SK-N-DZ (cell line): Measurements from ENCODE around the gene AQP1.
A peak's percentile ranks its signal among the peaks of the same experiment; 100 is the strongest.

Experiments used
- DNase-seq: peaks from one replicate; pipeline ENCODE4 v3.0.0-alpha.2; 2015; ENCODE audit warnings: low spot score

The AQP1 gene

GRCh38 chr7:30934732-30935568 is 23.3 kb downstream of the AQP1 start:
- no peak for DNase-seq

GRCh38 chr7:30935569-30935877 is 23.9 kb downstream of the AQP1 start:
- DNase-seq: no peak

- DNase-seq: no peak
Observed at GRCh38 chr7:30936650-30937245, 25.1 kb downstream of the AQP1 start.

- DNase-seq: no peak
Observed at GRCh38 chr7:30937416-30937815, 25.8 kb downstream of the AQP1 start.

DNA sequence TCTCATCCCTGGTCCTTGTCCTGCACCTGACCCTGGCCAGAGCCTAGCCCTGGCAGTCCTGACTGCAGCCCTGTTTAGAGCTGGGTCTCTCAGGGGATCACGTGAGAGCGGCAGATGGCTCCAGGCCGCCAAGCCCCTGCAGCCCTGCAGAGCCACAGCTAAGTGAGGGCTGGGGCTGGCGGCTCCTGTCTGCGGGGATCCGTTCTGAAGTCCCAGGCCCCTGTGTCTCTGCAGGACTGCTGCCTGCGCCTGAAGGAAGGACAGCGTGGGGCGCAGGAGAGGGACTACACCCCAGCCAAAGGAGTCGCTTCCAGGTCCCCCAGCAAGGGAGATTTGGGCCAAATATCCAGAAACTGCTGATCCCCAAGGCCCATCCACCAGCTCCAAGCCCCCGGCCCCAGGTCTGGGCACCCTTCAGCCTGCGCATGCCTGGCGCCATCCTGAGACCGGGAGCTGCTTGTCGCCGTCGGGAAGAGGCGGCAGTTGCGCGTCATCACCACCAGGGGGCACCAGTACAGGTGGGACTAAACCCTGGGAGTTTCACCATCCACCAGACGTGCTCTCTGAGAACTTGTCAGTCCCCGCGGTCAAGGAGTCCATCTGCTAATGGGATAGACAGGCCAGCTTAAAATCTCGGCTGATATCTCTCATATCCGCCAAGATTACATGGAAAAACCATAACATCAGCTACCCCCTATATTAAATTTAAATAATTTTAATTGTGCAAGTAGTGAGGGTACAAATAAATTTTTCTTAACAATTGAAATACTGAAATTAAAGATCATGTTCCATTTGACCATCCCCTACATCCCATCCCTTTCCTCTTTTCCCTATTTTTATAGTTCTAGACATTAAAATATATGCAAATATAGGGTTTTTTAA is 27.0 kb downstream of the AQP1 start:
- peak; percentile 95 for DNase-seq

- no peak for DNase-seq
Observed at GRCh38 chr7:30941582-30942323, 30.1 kb downstream of the AQP1 start.

DNA sequence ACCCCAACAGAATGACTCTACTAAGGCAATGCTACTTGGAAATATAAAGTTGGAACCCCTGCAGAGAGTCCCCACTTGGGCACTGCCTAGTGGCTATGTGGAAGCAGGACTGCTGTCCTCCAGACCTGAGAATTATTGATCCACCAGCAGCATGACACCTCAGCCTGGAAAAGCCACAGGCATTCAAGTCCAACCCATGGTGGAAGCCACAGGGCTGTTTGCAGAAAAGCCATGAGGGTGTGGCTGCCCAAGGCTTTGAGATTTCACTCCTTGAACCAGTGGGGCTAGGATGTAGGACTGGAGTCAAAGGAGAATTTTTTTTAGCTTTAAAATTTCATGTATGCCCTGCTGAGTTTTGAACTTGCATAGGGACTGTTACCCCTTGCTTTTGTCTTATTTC is 38.5 kb downstream of the AQP1 start:
- no peak for DNase-seq

DNA sequence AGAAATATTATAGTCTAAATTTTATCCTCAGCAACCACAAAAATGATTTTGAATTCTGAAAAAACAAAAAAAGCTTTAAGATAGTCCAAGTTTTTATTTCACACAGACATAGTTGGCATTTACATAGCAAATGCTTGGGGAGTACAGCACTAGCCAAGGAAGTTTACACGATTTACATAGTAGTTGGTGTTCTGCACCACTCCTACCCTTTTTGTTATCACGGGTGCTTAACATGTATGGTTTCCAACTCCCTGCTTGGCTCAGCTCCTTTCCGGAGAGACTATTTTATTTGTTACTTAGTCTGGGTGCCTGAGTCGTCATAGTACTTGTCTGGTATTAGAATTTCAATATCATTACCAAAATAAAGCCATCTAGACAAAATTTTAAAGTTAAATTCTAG is 43.3 kb downstream of the AQP1 start:
- no peak for DNase-seq

DNA sequence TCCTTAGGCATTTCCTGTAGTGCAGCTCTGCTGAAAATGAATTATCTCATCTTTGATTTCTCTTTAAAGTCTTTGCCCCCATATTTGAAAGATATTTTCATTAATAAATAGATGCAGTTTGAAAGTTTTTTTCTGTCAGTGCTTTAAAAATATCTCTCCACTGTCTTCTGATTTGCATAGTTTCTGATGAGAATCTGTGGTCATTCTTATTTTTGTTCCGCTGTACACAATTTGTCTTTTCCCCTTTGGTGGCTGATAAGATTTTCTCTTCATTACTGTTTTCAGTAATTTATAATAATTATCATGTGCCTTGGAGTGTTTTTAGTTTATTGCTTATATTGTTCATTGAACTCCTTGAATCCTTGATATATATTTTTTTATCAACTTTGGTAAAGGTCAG is 45.1 kb downstream of the AQP1 start:
- no peak for DNase-seq

DNA sequence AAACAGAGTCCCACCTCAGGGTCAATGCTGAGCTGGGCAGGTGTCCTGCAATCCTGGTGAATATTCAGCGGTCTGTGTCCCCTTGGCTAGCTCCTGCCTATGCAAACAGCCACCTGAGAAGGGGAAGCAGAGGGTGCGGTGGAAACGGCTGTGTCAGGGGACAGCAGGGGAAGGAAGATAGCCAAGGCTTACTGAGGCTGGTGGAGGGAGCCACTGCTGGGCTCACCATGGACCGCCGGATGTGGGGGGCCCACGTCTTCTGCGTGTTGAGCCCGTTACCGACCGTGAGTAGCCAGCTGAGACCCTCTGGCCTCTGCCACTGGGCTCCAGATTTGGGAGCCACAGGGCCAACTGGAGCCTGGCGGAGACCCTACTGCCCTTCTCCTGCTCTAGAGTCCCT is 52.2 kb downstream of the AQP1 start, which contains the start of gene GHRHR:
Gene GHRHR, plus strand, starts transcription at position 112 of the 400 bp plus-strand sequence. Its CDS starts 116 bp downstream, at position 228.
- no peak for DNase-seq

DNA sequence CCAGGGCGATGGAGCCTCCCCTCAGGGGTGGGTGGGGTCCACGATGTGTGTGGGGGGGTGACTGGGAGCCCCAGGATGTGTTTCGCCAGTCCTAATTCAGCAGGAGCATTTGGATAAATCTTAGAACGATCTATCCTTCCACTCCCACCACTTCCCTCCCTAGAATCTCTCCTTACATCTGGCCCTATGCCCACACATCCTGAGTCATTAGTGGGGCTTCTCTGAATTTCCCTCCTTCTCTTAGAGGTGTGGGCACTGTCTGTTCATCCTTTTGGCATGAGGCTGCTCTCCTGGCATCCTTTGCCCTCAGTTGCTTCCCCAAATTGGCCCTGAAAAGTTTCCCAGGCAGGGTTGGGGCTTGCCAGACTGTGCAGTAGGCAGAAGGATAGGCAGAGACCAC is 53.7 kb downstream of the AQP1 start:
- no peak for DNase-seq

DNA sequence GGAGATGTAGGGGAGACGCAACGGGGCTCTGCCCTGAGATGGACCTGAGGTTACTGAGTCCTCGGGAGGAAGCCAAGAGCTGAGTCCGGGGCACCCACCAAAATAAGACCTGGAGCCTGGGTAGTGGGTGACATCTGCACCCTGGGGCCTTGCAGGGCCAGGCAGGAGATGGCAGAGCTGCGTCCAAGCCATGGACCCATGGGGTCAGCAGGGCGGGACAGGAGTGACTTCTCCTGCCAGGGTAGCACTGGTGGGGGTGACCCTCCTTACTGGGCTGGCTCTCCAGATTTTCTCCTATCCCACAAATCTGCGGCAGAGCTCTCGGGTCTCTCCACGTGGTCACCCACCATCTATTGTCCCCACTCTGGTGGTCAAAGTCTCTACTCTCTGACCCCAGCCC is 54.2 kb downstream of the AQP1 start:
- DNase-seq: no peak

- no peak for DNase-seq
Observed at GRCh38 chr7:30968294-30968693, 56.6 kb downstream of the AQP1 start.

DNA sequence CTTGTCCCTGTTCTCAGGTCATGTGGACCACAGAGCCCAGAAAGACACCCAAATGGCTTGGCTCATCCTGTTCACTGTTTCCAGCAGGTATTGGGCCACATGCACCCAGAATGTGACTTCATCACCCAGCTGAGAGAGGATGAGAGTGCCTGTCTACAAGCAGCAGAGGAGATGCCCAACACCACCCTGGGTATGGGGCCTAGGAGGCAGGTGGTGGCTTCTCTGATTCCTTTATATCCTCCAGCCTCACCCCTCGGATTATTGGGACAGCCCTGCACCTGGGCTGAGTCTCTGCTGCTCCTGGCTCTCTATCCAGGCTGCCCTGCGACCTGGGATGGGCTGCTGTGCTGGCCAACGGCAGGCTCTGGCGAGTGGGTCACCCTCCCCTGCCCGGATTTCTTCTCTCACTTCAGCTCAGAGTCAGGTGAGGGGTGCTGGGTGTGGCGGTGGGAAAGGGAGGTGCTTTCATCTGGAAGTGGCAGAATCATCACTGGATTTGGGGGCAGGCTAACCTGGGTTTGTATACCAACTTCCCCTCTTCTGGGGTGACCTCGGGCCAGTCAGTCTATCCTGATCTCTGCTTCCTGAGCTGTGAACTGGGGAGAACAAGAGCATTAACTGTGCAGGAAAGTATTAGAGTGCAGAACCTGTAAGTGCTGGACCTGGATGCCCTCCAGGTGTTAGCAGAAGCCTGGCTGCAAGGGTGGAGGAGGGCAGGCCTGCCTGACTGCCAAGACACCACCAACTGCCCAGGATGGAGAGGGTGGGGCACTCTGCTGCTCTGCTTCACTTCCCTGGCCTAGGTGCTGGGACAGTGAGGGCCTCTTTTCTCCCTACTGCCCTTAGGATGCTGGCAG is 57.3 kb downstream of the AQP1 start:
- DNase-seq: no peak

DNA sequence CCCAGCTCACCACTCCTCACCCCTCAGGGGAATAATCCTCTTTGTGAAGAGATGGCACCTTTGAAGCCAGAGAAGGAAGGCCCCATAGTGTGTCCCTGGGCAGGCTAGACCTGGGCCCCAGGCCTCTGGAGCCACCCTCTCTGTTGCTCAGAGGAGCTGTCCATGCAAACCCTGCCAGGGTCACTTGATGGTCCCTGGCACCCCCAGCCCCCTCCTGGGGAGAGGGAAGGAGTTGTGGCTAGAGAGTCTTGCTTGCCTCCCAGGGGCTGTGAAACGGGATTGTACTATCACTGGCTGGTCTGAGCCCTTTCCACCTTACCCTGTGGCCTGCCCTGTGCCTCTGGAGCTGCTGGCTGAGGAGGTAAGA is 57.9 kb downstream of the AQP1 start:
- no peak for DNase-seq

- no peak for DNase-seq
Observed at GRCh38 chr7:30970074-30970473, 58.4 kb downstream of the AQP1 start.

GRCh38 chr7:30970594-30971094 is 59.0 kb downstream of the AQP1 start:
- peak; percentile 49 for DNase-seq

GRCh38 chr7:30971440-30971839 is 59.8 kb downstream of the AQP1 start:
- no peak for DNase-seq

DNA sequence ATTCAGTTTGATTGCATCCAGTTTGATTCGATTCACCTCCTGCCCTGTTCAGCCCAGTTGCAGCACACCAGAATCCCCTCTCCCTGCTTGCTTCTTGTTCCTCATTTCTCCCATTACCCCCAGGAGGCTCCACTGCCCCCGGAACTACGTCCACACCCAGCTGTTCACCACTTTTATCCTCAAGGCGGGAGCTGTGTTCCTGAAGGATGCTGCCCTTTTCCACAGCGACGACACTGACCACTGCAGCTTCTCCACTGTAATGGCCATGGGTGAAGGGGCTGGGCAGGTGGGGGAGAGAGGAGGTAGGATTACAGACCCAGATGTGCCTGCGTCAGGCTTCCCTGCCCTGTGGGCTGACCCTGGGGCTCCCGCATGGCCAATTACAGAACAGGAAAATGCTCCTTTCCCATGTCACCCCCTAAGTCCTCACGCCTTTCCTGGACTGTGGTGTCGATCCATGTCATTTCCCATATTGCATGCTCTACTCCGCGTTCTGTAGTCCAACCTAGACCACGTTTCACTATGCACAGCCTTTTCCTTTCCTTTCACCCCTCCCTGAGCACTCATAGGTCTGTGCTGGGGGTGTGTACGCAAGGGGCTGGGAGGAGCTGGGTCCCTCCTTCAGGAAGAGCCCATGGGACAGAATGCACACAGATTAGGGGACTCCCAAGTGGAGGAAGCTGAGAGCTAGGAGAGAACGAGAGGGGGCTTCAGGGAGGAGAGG is 60.3 kb downstream of the AQP1 start:
- DNase-seq: no peak

DNA sequence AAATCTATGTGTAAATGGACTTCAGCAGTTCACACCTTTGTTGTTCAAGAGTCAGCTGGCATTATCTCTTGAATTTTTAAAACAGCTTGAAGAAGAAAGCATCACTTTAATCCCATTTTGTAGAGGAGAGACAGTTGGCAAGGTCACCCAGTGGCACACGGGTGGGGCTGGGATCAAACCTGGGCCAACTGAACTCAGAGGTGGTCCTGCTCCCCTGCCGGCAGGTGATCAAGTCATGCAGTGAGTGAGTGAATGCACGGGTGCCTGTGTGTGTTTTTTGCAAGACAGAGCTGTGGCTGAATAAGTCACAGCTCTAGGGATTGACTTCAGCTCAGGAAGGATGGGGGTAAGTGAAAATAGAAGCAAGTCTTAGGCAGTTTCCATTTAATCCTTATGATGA is 61.6 kb downstream of the AQP1 start:
- no peak for DNase-seq
